SK-N-SH treated with all-trans-retinoic acid at 6 μM for 48 hours (cell line): ENCODE measurements around the gene TRAT1.

ENCODE experiments used
- ATAC-seq: fragments of 200-7000 bp; cut with Tn5 transposase; 3 replicates; pipeline ENCODE4 v1.9.1; 2020; ENCODE audit warnings: mild to moderate bottlenecking, moderate library complexity
- ARNTL ChIP-seq: fragments of 450-650 bp; formaldehyde crosslinking; IDR thresholded peaks from 2 replicates; pipeline ENCODE4 v1.5.0; 2020; ENCODE audit warnings: low read depth, mild to moderate bottlenecking, moderate library complexity, borderline replicate concordance
- BACH2 ChIP-seq: fragments of 250-450 bp; sonication (Bioruptor Pico); IDR thresholded peaks from 2 replicates; pipeline ENCODE4 v1.9.0; 2021; ENCODE audit warnings: mild to moderate bottlenecking, borderline replicate concordance
- CSDC2 ChIP-seq: fragments of 250-450 bp; sonication (Bioruptor Pico); IDR thresholded peaks from 2 replicates; pipeline ENCODE4 v1.5.0; 2020; ENCODE audit warnings: mild to moderate bottlenecking, moderate library complexity
- CSRNP3 ChIP-seq: fragments of 250-450 bp; sonication (Bioruptor Pico); IDR thresholded peaks from 2 replicates; pipeline ENCODE4 v1.5.1; 2021; ENCODE audit warnings: mild to moderate bottlenecking, moderate library complexity
- ESRRG ChIP-seq: fragments of 250-450 bp; sonication (Bioruptor Pico); IDR thresholded peaks from 2 replicates; pipeline ENCODE4 v1.6.1; 2021; ENCODE audit warnings: mild to moderate bottlenecking
- GLIS3 ChIP-seq: fragments of 250-450 bp; sonication (Bioruptor Pico); IDR thresholded peaks from 2 replicates; pipeline ENCODE4 v1.5.0; 2020; ENCODE audit warnings: mild to moderate bottlenecking, moderate library complexity
- ISL1 ChIP-seq: fragments of 250-450 bp; sonication (Bioruptor Pico); IDR thresholded peaks from 2 replicates; pipeline ENCODE4 v2.1.2; 2022; ENCODE audit warnings: mild to moderate bottlenecking, moderate library complexity
- OSR1 ChIP-seq: fragments of 250-450 bp; sonication (Bioruptor Pico); IDR thresholded peaks from 2 replicates; pipeline ENCODE4 v1.8.0; 2022; ENCODE audit warnings: moderate library complexity, mild to moderate bottlenecking, inconsistent platforms
- PATZ1 ChIP-seq: fragments of 250-450 bp; sonication (Bioruptor Pico); IDR thresholded peaks from 2 replicates; pipeline ENCODE4 v1.8.0; 2020; ENCODE audit warnings: mild to moderate bottlenecking, moderate library complexity, borderline replicate concordance
- PPARA ChIP-seq: fragments of 250-450 bp; sonication (Bioruptor Pico); IDR thresholded peaks from 2 replicates; pipeline ENCODE4 v1.5.0; 2020; ENCODE audit warnings: mild to moderate bottlenecking, borderline replicate concordance
- RARB ChIP-seq: fragments of 250-450 bp; sonication (Bioruptor Pico); IDR thresholded peaks from 2 replicates; pipeline ENCODE4 v1.8.0; 2021; ENCODE audit warnings: mild to moderate bottlenecking, moderate library complexity
- SNAI2 ChIP-seq: fragments of 250-450 bp; sonication (Bioruptor Pico); IDR thresholded peaks from 2 replicates; pipeline ENCODE4 v1.5.0; 2020; ENCODE audit warnings: mild to moderate bottlenecking, moderate library complexity
- TCF4 ChIP-seq: fragments of 250-450 bp; sonication (Bioruptor Pico); IDR thresholded peaks from 2 replicates; pipeline ENCODE4 v1.8.0; 2021; ENCODE audit warnings: mild to moderate bottlenecking, moderate library complexity, borderline replicate concordance
- TOX ChIP-seq: fragments of 250-450 bp; sonication (Bioruptor Pico); IDR thresholded peaks from 2 replicates; pipeline ENCODE4 v1.8.0; 2021; ENCODE audit warnings: mild to moderate bottlenecking, moderate library complexity, borderline replicate concordance
- ZC3H10 ChIP-seq: fragments of 250-450 bp; sonication (Bioruptor Pico); IDR thresholded peaks from 2 replicates; pipeline ENCODE4 v1.5.1; 2021; ENCODE audit warnings: mild to moderate bottlenecking, moderate library complexity
- ZFP3 ChIP-seq: fragments of 250-450 bp; sonication (Bioruptor Pico); IDR thresholded peaks from 2 replicates; pipeline ENCODE4 v1.5.0; 2020; ENCODE audit warnings: mild to moderate bottlenecking, moderate library complexity
- ZFP30 ChIP-seq: fragments of 450-650 bp; formaldehyde crosslinking; IDR thresholded peaks from 2 replicates; pipeline ENCODE4 v1.5.0; 2022; ENCODE audit warnings: mild to moderate bottlenecking, moderate library complexity
- ZNF565 ChIP-seq: fragments of 450-650 bp; formaldehyde crosslinking; conservative IDR thresholded peaks from 2 replicates; pipeline ENCODE4 v1.5.0; 2020; ENCODE audit warnings: low read depth, mild to moderate bottlenecking, moderate library complexity
- ZNF70 ChIP-seq: fragments of 450-650 bp; formaldehyde crosslinking; IDR thresholded peaks from 2 replicates; pipeline ENCODE4 v1.5.0; 2020; ENCODE audit warnings: mild to moderate bottlenecking, moderate library complexity
- ZNF8 ChIP-seq: fragments of 450-650 bp; formaldehyde crosslinking; IDR thresholded peaks from 2 replicates; pipeline ENCODE4 v1.5.0; 2020; ENCODE audit warnings: mild to moderate bottlenecking, moderate library complexity
- TF ChIP-seq, protein P1 (sequence below): fragments of 250-450 bp; sonication (Bioruptor Pico); IDR thresholded peaks from 2 replicates; pipeline ENCODE4 v1.5.1; 2020; ENCODE audit warnings: low read depth, mild to moderate bottlenecking, moderate library complexity
- TF ChIP-seq, protein P2 (sequence below): fragments of 250-450 bp; sonication (Bioruptor Pico); IDR thresholded peaks from 2 replicates; pipeline ENCODE4 v1.8.0; 2021; ENCODE audit warnings: low read depth, mild to moderate bottlenecking, moderate library complexity, borderline replicate concordance
- TF ChIP-seq, protein P3 (sequence below): fragments of 250-450 bp; sonication (Bioruptor Pico); IDR thresholded peaks from 2 replicates; pipeline ENCODE4 v1.5.0; 2020; ENCODE audit warnings: mild to moderate bottlenecking, moderate library complexity

Gene TRAT1

DNA sequence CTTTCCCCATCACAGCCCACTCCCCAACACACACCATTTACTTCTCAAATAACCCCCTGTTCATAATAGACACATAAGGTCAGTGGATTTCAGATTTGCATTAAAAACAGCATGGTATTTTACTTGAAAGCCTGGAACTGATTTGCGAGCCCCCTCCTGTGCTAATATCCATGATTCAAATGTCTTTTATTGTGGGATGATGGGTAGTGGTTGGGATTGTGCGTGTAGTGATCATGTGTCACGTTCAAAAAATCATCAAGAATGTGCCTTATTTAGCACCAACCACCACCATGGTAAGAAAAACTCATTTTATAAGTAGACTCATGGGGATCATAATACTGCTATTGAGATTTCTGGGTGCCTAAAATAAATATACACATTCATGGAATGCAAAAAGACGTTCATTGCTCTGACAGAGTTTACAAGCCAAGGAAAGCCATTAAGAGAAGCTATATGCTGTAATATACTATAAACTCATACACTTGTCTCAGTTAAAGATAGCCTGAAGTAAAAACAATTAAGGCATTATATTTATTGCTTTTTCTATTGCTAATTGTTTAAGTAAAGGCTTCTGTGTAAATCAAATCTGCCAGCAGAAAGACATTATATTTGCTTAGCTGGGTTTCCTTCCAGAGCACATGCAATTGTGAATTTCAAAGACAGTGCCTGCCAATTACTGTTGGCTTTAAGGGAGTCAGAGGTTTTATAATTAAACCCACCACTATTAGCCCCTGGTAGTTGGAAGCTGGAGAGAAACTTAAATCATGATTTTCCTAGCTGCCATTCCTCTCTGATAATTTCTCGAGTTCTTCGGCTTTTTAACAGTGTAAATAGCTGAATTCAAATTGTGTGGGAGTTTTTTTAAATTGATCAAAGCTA, 4.0 kb downstream of the TRAT1 start:
- no peak for TF ChIP-seq TOX (CRISPR knock-in tag)
- TF ChIP-seq ESRRG (CRISPR knock-in tag), result no peak
- TF ChIP-seq PATZ1, result no peak
- no peak for TF ChIP-seq PPARA (CRISPR knock-in tag)
- TF ChIP-seq OSR1 (CRISPR knock-in tag), result no peak
- no peak for ATAC-seq

DNA sequence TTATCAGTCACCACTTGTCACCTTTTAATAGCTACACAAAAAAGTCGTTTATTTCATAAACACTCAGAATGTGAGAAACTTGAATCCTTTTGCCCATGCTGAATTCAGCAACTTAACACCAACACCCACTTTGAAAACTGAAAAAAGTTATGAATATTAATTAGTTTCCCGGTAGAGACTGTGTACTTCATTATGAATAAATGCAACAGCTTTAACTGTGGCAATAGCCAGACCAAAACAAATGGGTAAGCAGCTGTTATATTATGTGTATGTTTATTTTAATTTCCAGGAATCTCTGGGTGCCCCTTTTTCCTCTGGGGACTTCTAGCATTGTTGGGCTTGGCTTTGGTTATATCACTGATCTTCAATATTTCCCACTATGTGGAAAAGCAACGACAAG, 7.8 kb downstream of the TRAT1 start:
- TF ChIP-seq, protein P1, sequence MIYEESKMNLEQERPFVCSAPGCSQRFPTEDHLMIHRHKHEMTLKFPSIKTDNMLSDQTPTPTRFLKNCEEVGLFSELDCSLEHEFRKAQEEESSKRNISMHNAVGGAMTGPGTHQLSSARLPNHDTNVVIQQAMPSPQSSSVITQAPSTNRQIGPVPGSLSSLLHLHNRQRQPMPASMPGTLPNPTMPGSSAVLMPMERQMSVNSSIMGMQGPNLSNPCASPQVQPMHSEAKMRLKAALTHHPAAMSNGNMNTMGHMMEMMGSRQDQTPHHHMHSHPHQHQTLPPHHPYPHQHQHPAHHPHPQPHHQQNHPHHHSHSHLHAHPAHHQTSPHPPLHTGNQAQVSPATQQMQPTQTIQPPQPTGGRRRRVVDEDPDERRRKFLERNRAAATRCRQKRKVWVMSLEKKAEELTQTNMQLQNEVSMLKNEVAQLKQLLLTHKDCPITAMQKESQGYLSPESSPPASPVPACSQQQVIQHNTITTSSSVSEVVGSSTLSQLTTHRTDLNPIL (CRISPR knock-in tag), result no peak
- TF ChIP-seq OSR1 (CRISPR knock-in tag), result no peak
- no peak for TF ChIP-seq ZC3H10 (CRISPR knock-in tag)
- TF ChIP-seq ISL1 (CRISPR knock-in tag), result no peak
- TF ChIP-seq CSDC2 (CRISPR knock-in tag), result no peak
- TF ChIP-seq, protein P2, sequence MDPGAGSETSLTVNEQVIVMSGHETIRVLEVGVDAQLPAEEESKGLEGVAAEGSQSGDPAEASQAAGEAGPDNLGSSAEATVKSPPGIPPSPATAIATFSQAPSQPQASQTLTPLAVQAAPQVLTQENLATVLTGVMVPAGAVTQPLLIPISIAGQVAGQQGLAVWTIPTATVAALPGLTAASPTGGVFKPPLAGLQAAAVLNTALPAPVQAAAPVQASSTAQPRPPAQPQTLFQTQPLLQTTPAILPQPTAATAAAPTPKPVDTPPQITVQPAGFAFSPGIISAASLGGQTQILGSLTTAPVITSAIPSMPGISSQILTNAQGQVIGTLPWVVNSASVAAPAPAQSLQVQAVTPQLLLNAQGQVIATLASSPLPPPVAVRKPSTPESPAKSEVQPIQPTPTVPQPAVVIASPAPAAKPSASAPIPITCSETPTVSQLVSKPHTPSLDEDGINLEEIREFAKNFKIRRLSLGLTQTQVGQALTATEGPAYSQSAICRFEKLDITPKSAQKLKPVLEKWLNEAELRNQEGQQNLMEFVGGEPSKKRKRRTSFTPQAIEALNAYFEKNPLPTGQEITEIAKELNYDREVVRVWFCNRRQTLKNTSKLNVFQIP, result no peak
- no peak for TF ChIP-seq ZFP30
- TF ChIP-seq ZNF565 (CRISPR knock-in tag), result no peak
- TF ChIP-seq SNAI2 (CRISPR knock-in tag), result no peak
- no peak for TF ChIP-seq ESRRG (CRISPR knock-in tag)
- no peak for TF ChIP-seq ZNF70 (CRISPR knock-in tag)
- TF ChIP-seq GLIS3 (CRISPR knock-in tag), result no peak
- no peak for TF ChIP-seq PPARA (CRISPR knock-in tag)
- no peak for TF ChIP-seq ZFP3 (CRISPR knock-in tag)
- no peak for TF ChIP-seq TOX (CRISPR knock-in tag)
- no peak for TF ChIP-seq ZNF8
- TF ChIP-seq, protein P3, sequence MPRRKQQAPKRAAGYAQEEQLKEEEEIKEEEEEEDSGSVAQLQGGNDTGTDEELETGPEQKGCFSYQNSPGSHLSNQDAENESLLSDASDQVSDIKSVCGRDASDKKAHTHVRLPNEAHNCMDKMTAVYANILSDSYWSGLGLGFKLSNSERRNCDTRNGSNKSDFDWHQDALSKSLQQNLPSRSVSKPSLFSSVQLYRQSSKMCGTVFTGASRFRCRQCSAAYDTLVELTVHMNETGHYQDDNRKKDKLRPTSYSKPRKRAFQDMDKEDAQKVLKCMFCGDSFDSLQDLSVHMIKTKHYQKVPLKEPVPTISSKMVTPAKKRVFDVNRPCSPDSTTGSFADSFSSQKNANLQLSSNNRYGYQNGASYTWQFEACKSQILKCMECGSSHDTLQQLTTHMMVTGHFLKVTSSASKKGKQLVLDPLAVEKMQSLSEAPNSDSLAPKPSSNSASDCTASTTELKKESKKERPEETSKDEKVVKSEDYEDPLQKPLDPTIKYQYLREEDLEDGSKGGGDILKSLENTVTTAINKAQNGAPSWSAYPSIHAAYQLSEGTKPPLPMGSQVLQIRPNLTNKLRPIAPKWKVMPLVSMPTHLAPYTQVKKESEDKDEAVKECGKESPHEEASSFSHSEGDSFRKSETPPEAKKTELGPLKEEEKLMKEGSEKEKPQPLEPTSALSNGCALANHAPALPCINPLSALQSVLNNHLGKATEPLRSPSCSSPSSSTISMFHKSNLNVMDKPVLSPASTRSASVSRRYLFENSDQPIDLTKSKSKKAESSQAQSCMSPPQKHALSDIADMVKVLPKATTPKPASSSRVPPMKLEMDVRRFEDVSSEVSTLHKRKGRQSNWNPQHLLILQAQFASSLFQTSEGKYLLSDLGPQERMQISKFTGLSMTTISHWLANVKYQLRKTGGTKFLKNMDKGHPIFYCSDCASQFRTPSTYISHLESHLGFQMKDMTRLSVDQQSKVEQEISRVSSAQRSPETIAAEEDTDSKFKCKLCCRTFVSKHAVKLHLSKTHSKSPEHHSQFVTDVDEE (CRISPR knock-in tag), result no peak
- TF ChIP-seq CSRNP3 (CRISPR knock-in tag), result no peak
- TF ChIP-seq RARB (CRISPR knock-in tag), result no peak
- TF ChIP-seq BACH2, result no peak
- no peak for ATAC-seq

DNA sequence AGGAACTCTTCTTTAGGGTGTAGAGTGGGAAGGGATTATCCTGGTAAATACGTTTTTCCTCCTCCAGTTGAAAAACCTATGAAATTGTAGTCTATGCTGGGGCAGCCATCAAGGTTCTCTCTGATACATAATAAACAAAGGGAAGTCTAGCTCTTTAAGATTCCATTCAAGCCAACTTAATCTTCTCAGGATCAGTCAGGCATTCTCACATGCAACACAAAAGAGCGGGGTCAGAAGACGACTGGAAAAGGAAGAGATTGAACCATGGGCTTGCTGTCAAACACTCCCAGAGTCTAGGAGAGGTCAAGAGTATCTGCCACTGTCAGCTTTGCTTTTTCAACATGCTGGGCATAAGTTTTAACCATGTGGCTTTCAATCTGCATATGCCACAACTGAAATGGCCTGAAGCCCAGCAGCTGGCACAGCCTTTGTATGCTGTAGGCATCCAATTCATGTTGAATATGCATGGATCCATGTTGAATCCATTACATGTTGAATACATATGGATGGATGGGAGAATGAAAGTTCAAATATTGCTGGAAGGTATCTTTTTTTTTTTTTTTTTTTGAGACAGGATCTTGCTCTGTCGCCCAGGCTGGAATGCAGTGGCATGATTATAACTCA, 8.5 kb downstream of the TRAT1 start:
- ATAC-seq, result no peak
- TF ChIP-seq PPARA (CRISPR knock-in tag) (no peak), BACH2 (no peak), TCF4 (no peak), PATZ1 (no peak), OSR1 (CRISPR knock-in tag) (no peak), RARB (CRISPR knock-in tag) (no peak), ZNF8 (no peak), ZNF70 (CRISPR knock-in tag) (no peak), GLIS3 (CRISPR knock-in tag) (no peak), ISL1 (CRISPR knock-in tag) (no peak), ZC3H10 (CRISPR knock-in tag) (no peak), ARNTL (CRISPR knock-in tag) (no peak)
- TF ChIP-seq, protein P2, result no peak
